ENCODE results near the gene PTPRG.

PTPRG gene

GRCh38 chr3:61664105-61664482 is 102.7 kb downstream of the PTPRG start:
- DNase-seq, result no peak

- DNase-seq, result no peak
Measured at GRCh38 chr3:61665121-61665520, 103.8 kb downstream of the PTPRG start.

GRCh38 chr3:61665987-61666386 is 104.6 kb downstream of the PTPRG start:
- DNase-seq, result no peak

DNA sequence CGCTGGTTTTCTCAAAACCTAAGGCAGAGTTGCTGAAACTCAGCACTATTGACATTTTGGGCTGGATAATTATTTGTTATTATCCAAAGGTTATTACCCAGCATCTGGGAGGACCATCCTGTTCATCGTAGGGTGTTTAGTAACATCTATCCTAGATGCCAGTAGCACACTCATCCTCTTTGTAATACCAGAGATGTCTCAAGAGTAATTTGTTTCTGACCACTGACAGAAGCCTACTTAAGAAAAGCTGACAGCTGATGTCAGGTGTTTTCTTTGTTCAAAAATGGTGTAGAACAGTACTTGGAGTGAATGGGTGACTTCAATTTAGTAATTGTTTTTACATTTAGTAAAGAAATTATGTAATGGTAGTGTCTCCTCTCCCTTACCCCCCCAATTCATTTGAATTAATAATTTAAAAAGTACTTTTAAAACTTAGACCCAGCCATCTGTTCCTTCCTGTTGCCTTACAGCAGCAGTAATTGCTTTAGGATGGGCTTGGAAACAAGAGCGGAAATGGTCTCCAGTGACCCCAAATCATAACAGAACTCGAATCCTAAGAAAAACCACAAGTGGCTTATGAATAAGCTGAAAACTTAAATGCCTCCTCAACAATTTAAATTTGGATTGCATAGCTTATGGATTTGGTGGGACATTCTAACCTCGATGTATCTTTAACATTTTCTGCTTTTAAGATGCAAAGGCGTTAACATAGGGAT is 105.4 kb downstream of the PTPRG start:
- no peak for DNase-seq

GRCh38 chr3:61667383-61667782 is 106.0 kb downstream of the PTPRG start:
- no peak for DNase-seq

GRCh38 chr3:61667814-61668213 is 106.4 kb downstream of the PTPRG start:
- no peak for DNase-seq

DNA sequence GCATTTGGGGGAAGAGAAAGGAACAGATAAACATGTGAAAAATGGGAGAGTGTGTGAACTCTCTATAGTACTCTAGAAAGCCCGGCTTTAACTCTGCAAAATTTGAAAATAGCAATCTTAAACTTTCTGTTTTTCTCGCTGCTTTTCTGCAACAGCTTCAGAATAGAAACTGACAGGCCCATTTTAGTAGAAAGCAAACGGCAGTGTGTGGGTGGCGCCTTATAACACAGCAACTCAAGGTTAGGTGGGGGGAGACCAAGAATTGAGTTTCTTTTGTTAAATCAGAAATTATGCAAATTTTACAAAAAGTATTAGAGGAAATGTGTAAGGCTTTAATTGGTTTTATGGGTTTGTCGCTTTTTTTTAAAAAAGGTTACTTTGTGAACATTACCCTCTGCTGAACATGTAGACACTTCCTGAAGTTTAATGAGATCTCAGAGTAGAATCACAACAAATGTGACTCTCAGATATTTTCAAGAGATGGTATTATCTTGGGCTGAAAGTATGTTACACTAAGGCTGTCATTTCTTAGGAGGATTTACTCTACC is 107.0 kb downstream of the PTPRG start:
- no peak for DNase-seq

DNA sequence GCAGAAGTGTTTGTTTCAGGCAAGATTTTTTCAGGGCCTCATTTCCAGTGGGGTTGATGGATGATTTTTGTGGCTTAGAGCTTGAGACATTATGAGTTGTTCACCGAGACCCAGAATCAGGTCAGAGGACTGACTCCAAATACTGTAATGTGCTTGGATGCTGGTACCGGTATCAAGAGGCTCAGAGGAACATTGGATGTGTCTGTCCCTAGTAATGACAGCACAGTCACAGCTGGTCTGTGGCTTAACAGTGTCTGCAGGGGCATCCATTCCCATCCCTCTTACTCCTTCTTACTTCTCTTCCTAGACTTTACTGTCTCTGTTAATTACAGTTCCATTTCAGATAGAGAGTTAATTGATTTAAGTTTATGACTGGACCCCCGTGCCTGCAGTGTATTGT is 107.8 kb downstream of the PTPRG start:
- DNase-seq, result no peak

- no peak for DNase-seq
Measured at GRCh38 chr3:61669668-61670299, 108.4 kb downstream of the PTPRG start.

GRCh38 chr3:61673651-61674050 is 112.3 kb downstream of the PTPRG start:
- DNase-seq, result no peak

DNA sequence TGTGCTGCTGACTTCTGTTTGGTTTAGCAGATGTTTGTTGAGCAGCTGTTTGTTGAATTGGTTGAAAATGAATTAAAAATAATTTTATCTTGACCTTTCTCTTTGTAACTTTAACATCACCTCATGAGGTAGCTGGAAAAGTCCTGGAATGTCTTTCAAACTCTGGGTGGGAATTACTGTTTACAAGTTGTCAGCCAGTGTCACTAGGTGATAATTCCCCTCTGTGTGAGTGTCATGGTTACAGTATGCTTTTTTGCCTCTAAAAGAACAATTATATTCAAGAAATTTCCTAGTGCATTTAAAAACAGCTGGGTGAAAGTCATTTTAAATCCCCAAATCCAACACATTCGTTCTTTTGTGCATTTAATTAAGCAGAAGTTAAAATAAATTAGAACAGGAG is 113.2 kb downstream of the PTPRG start:
- DNase-seq, result no peak

DNA sequence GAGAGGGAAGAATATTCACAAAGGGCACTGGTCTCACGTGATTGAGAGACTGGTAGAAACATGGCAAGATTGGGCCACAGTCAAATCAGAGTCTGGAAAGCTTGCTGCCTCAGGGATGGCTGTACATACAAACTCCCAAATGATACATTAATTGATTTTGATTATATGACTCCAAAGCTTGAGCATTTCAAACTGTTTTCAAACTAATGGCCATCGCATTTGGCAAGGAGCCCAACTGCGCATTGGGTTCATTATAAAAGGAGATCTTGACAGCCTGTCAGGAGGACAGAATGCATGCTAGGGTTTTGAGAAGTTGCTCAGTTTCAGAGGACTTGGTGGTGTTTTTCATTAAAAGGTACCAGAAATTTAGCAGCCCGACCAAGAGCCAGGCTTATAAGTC is 117.7 kb downstream of the PTPRG start:
- DNase-seq, result no peak

- no peak for DNase-seq
Measured at GRCh38 chr3:61680617-61681016, 119.2 kb downstream of the PTPRG start.

DNA sequence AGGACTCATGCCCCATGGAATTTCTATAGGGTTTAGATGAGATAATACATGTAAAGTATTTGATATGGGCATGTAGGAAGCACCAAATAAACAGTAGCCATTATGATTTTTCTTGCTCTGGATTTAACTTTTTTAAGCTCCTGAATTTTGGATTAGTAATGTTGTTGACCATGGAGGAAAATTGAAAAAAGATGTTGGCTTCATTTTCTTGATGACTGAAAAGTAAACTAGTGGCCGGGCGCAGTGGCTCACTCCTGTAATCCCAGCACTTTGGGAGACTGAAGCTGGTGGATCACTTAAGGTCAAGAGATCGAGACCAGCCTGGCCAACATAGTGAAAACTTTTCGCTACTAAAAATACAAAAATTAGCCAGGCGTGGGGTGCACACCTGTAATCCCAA is 120.3 kb downstream of the PTPRG start:
- DNase-seq, result no peak

DNA sequence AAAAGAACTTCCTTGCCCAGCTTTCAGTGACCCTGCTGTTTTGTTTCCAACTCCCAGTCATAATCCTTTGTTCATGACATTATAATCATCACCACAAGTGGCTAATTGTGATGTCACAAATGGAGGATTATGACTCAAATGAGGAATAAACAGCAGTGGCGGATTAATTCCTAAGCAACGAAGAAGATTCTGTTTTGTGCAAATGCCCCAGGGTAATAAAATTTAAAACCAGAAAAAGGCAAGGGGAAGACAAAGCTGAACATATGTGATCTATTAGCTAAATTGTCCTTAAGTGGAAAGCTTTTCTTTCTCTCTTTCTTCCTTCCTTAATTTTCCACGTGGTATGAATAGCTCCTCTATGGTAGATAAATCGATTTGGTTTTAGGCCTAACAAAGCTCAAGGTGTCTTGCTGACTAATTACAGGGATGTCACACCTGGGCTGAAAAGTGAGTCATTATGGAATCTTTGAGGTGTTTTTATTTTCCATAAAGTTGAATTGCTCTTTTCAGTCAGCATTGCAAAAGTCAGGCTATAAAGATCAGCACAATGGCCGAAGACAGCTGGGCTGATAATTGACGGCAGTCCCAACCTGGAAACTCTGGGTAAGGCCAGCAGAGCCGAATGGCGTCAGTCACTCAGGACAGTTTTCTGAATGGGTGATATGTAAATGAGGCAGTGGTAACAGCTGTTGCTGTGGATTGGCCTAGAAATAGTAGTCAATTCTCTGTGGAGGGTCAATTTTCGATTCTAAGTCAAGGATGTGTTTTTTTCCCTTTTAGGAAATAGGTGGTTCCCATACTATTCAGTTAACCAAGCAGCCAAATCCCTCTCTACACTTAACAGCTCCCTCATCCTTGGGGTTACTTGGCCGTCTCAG is 121.5 kb downstream of the PTPRG start:
- no peak for DNase-seq

DNA sequence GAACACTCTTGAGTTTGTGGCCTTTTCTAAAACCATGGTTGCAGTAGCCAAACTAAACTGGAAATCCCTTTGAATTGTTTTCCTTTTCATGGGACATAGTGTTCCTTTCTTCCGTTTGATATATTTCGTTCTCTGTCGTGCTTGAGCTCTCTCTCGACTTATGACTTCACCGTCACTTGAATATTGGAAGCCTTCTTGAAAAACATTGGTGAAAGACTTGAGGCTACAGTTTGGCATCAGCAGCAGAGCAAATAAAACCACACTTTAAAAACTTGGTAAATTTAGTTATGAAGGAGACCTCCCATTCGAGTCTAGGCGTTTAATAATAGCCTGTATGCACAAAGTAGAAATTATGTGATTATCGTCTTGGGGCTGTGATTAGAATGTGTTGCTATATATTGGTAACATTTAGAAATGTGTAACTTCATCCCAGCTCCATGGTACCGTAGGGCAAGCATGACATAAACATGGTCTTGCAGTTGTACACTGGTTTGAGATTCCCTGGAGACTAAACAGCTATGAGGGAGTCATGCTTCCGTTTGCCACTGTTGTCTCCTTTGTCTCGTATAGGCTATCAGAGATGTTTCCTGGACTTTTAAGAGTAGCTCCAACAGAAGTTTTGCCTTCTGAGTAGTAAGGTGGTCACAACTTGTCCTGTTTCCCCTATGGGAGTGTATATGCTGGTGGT is 122.3 kb downstream of the PTPRG start:
- no peak for DNase-seq

- no peak for DNase-seq
Measured at GRCh38 chr3:61684386-61684785, 123.0 kb downstream of the PTPRG start.

DNA sequence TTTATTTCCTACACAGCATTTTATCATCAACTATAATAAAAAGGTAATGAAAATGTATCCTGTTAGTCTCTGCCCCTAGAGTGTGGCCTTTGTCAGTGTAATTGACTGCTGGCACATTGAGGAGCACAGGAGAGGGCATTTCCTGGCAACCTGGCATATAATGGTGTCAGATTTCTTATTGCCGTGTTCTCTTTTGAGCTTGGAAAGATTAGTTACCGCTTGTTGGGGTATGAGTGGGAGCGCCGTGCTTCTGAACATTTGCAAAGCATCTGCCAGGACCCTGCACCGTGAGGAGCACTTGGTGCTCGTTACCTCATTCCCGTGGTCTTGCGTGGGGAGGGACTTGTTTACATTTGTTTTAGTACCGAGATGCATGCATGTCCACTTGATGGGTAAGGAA is 124.4 kb downstream of the PTPRG start:
- DNase-seq, result no peak

DNA sequence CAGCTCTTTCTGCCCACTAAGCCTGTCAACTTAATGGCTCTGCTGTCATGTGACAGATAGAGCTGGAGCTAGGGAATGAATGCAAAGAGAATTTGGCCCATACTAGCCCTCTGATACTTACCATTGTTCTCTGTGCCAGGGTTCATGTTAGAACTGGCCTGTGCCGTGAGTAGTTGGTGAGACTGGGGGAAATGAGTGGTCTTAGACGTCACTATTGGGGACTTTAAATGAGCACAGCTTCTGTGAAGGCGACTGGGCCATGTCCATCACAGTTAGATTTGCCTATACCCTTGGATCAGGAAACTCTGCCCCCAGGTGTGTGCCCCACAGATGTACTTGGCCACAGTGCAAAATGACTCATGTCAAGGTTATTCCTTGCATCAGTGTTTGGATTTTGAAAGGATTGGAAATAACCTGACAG is 124.9 kb downstream of the PTPRG start:
- DNase-seq, result no peak

DNA sequence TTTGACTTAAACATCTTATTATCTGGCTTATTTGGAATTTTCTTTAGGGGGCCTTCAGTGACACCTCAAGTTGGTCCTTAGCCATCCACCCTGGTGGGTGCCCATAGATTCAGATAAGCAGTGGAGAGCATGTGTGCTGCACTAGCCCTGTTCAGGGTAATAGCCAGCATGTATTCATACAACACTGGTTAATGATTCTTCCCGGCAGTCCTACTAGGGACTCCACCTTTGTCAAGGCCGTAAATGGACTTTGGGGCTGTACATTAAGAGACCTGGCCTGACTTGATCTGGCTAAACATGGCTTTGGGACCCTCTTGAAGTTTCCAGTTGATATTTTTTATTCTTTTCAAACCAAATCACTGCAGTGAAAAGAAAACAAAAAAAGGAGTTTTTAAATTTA is 125.8 kb downstream of the PTPRG start:
- DNase-seq, result no peak

- DNase-seq, result no peak
Measured at GRCh38 chr3:61687663-61688306, 126.4 kb downstream of the PTPRG start.

- DNase-seq, result no peak
Measured at GRCh38 chr3:61688307-61688984, 127.1 kb downstream of the PTPRG start.
